Measurements from ENCODE around the gene RFFL.
A peak's percentile ranks its signal among the peaks of the same experiment; 100 is the strongest.
"Not testable (repeated sequence)": the region's sequence is repeated elsewhere in the genome, so short reads cannot be mapped to it uniquely, and the experiment has no call there.

RFFL gene

GRCh38 chr17:35006345-35006744 lies 57.2 kb downstream of the RFFL start:
- no peak for DNase-seq (ENCODE audit: low read depth in 2 of 2)

GRCh38 chr17:35003778-35004177 lies 59.7 kb downstream of the RFFL start:
- DNase-seq (ENCODE audit: low read depth in 2 of 2): no peak

- no peak for DNase-seq (ENCODE audit: low read depth in 2 of 2)
Measured at GRCh38 chr17:35002876-35003551, 60.5 kb downstream of the RFFL start.

- DNase-seq (ENCODE audit: low read depth in 2 of 2): no peak
Measured at GRCh38 chr17:35001549-35001948, 62.0 kb downstream of the RFFL start.

- not testable (repeated sequence) for DNase-seq (ENCODE audit: low read depth in 2 of 2)
Measured at GRCh38 chr17:35000965-35001364, 62.5 kb downstream of the RFFL start.

GRCh38 chr17:34999456-34999855 lies 64.1 kb downstream of the RFFL start:
- no peak for DNase-seq (ENCODE audit: low read depth in 2 of 2)

- DNase-seq (ENCODE audit: low read depth in 2 of 2): peak; percentile 72 to 76
Measured at GRCh38 chr17:34998205-34998604, 65.3 kb downstream of the RFFL start.

GRCh38 chr17:34997355-34997862 lies 66.1 kb downstream of the RFFL start:
- DNase-seq (ENCODE audit: low read depth in 2 of 2): no peak

GRCh38 chr17:34996422-34997285 lies 66.9 kb downstream of the RFFL start:
- no peak for DNase-seq (ENCODE audit: low read depth in 2 of 2)

GRCh38 chr17:34993031-34993430 lies 70.5 kb downstream of the RFFL start:
- no peak for DNase-seq (ENCODE audit: low read depth in 2 of 2)

GRCh38 chr17:34991606-34992005 lies 71.9 kb downstream of the RFFL start:
- no peak for DNase-seq (ENCODE audit: low read depth in 2 of 2)

GRCh38 chr17:34990921-34991365 lies 72.6 kb downstream of the RFFL start:
- DNase-seq (ENCODE audit: low read depth in 2 of 2): no peak

- DNase-seq (ENCODE audit: low read depth in 2 of 2): no peak
Measured at GRCh38 chr17:34989473-34989872, 74.0 kb downstream of the RFFL start.

GRCh38 chr17:34988644-34989043 lies 74.9 kb downstream of the RFFL start:
- no peak for DNase-seq (ENCODE audit: low read depth in 2 of 2)

- no peak for DNase-seq (ENCODE audit: low read depth in 2 of 2)
Measured at GRCh38 chr17:34987232-34987631, 76.3 kb downstream of the RFFL start.

GRCh38 chr17:34981538-34982241 lies 81.8 kb downstream of the RFFL start:
- no peak for DNase-seq (ENCODE audit: low read depth in 2 of 2)

- peak; percentile 39 to 57 for DNase-seq (ENCODE audit: low read depth in 2 of 2)
Measured at GRCh38 chr17:34980681-34981537, 82.6 kb downstream of the RFFL start.

GRCh38 chr17:34980353-34980680 lies 83.2 kb downstream of the RFFL start, which contains the start of gene LIG3:
LIG3 (plus strand) TSS chr17:34980512; CDS start chr17:34983006, 2,494 bp downstream.
- DNase-seq (ENCODE audit: low read depth in 2 of 2): peak; percentile 88 to 93

GRCh38 chr17:34979650-34980352 lies 83.7 kb downstream of the RFFL start:
- DNase-seq (ENCODE audit: low read depth in 2 of 2): no peak

GRCh38 chr17:34979153-34979552 lies 84.4 kb downstream of the RFFL start:
- no peak for DNase-seq (ENCODE audit: low read depth in 2 of 2)
